IMR-90 (cell line): ENCODE results near the gene PCK2. TPM values are rescaled to one million over a fixed set of nuclear protein-coding genes. Genes with fewer than 3 reads are reported as not detected.

Experiments used
- ATAC-seq: fragments of 200-7000 bp; cut with Tn5 transposase; 2 replicates; pipeline ENCODE4 v1.9.1; 2020; ENCODE audit warnings: low read depth, mild to moderate bottlenecking, moderate library complexity
- BruUV-seq: library from RNA; stranded (reverse); fragments of 400-500 nt; replicated peaks from 2 replicates; lab custom pipeline; 2021; lab: Mats Ljungman, UMichigan
- CTCF ChIA-PET: fragments of 300-600 bp; formaldehyde crosslinking; extraction: SDS; loops from one replicate; lab custom pipeline; 2021; ENCODE audit warnings: antibody characterized with exemption; lab: Yijun Ruan, JAX
- POLR2A ChIA-PET: fragments of 300-600 bp; sonication (Branson Sonifier 250); formaldehyde crosslinking; loops from one replicate; lab custom pipeline; 2022; ENCODE audit warnings: antibody characterized with exemption; ENCODE audit not compliant: unreplicated experiment; lab: Charles Lee
- DNase-seq: peaks from one replicate; pipeline ENCODE4 v3.0.0; 2013
- H2AFZ ChIP-seq: replicated peaks from 2 replicates; pipeline ENCODE3; 2013; ENCODE audit warnings: low read length, mild to moderate bottlenecking; ENCODE audit not compliant: poor library complexity
- H2AK5ac ChIP-seq: 2 replicates; pipeline ENCODE4 v1.6.1; 2013; ENCODE audit warnings: low read depth, low read length, inconsistent platforms
- H2AK9ac ChIP-seq: replicated peaks from 2 replicates; pipeline ENCODE3; 2013; ENCODE audit warnings: mild to moderate bottlenecking, low read depth, low read length, moderate library complexity; ENCODE audit not compliant: poor library complexity
- H2BK120ac ChIP-seq: 2 replicates; pipeline ENCODE4 v1.6.1; 2013; ENCODE audit warnings: low read depth, low read length, inconsistent platforms
- H2BK15ac ChIP-seq: 3 replicates; pipeline ENCODE4 v1.6.1; 2013; ENCODE audit warnings: low read depth, low read length, inconsistent platforms
- H2BK20ac ChIP-seq: 2 replicates; pipeline ENCODE4 v1.6.1; 2013; ENCODE audit warnings: low read depth, mild to moderate bottlenecking, inconsistent platforms, low read length, moderate library complexity
- H2BK5ac ChIP-seq: 2 replicates; pipeline ENCODE4 v1.6.1; 2013; ENCODE audit warnings: mild to moderate bottlenecking, low read depth, low read length, inconsistent platforms; ENCODE audit not compliant: poor library complexity, severe bottlenecking
- H3K14ac ChIP-seq: replicated peaks from 2 replicates; pipeline ENCODE4 v1.6.1; 2013; ENCODE audit warnings: low read depth, low read length, inconsistent platforms
- H3K18ac ChIP-seq: 2 replicates; pipeline ENCODE4 v1.6.1; 2013; ENCODE audit warnings: low read depth, low read length, control low read depth
- H3K23ac ChIP-seq: 2 replicates; pipeline ENCODE4 v1.6.1; 2013; ENCODE audit warnings: low read depth, low read length, inconsistent platforms
- H3K27ac ChIP-seq: 2 replicates; pipeline ENCODE4 v1.5.1; 2013; ENCODE audit warnings: mild to moderate bottlenecking, control low read depth, low read length; ENCODE audit not compliant: insufficient read depth
- H3K27me3 ChIP-seq: 2 replicates; pipeline ENCODE4 v1.6.1; 2013; ENCODE audit warnings: low read length; ENCODE audit not compliant: control insufficient read depth, insufficient read depth
- H3K36me3 ChIP-seq: 2 replicates; pipeline ENCODE4 v1.6.1; 2013; ENCODE audit warnings: low read length, mixed read lengths; ENCODE audit not compliant: control insufficient read depth, insufficient read depth
- H3K4ac ChIP-seq: 2 replicates; pipeline ENCODE4 v1.6.1; 2013; ENCODE audit warnings: low read depth, low read length, inconsistent platforms
- H3K4me1 ChIP-seq: 2 replicates; pipeline ENCODE4 v1.6.1; 2013; ENCODE audit warnings: low read length, mixed read lengths; ENCODE audit not compliant: control insufficient read depth, insufficient read depth
- H3K4me2 ChIP-seq: 2 replicates; pipeline ENCODE4 v1.6.1; 2013; ENCODE audit warnings: low read depth, mild to moderate bottlenecking, control low read depth, low read length, moderate library complexity
- H3K4me3 ChIP-seq: 2 replicates; pipeline ENCODE4 v1.5.1; 2013; ENCODE audit warnings: low read depth, mild to moderate bottlenecking, control low read depth, low read length, moderate library complexity; ENCODE audit not compliant: insufficient read depth
- H3K56ac ChIP-seq: 2 replicates; pipeline ENCODE4 v1.6.1; 2013; ENCODE audit warnings: low read length, inconsistent platforms; ENCODE audit not compliant: insufficient read depth; ENCODE audit errors: extremely low read depth
- H3K79me1 ChIP-seq, 2 experiments: 2 replicates each; pipeline ENCODE4 v1.6.1; 2013; ENCODE audit warnings: low read length in 2 of 2, inconsistent platforms in 1 of 2, low read depth in 1 of 2
- H3K9ac ChIP-seq: 2 replicates; pipeline ENCODE4 v1.6.1; 2013; ENCODE audit warnings: low read depth, low read length, control low read depth
- H3K9me1 ChIP-seq: 2 replicates; pipeline ENCODE4 v1.6.1; 2013; ENCODE audit warnings: low read length, inconsistent platforms; ENCODE audit not compliant: insufficient read depth
- H3K9me3 ChIP-seq: 2 replicates; pipeline ENCODE4 v1.6.1; 2013; ENCODE audit warnings: low read length; ENCODE audit not compliant: control insufficient read depth, insufficient read depth
- H4K20me1 ChIP-seq: 2 replicates; pipeline ENCODE4 v1.6.1; 2013; ENCODE audit warnings: low read length, inconsistent platforms; ENCODE audit not compliant: insufficient read depth
- H4K5ac ChIP-seq: 2 replicates; pipeline ENCODE4 v1.6.1; 2013; ENCODE audit warnings: mild to moderate bottlenecking, low read depth, low read length, control low read depth
- H4K8ac ChIP-seq, 2 experiments: 2 replicates each; pipeline ENCODE4 v1.6.1; 2013; ENCODE audit warnings: low read depth in 2 of 2, low read length in 2 of 2, control low read depth in 1 of 2, inconsistent platforms in 1 of 2
- H4K91ac ChIP-seq: 2 replicates; pipeline ENCODE4 v1.6.1; 2013; ENCODE audit warnings: low read depth, low read length, inconsistent platforms; ENCODE audit not compliant: insufficient read depth
- BHLHE40 ChIP-seq: fragments of 150-350 bp; IDR thresholded peaks from 2 replicates; pipeline ENCODE4 v1.6.1; 2016; ENCODE audit warnings: mild to moderate bottlenecking, low read depth, low read length
- CEBPB ChIP-seq: IDR thresholded peaks from 2 replicates; pipeline ENCODE4 v1.6.1; 2012; ENCODE audit warnings: low read depth, low read length, improper control_type of control experiment
- CHD1 ChIP-seq: IDR thresholded peaks from 2 replicates; pipeline ENCODE4 v1.6.1; 2012; ENCODE audit warnings: low read depth, low read length, improper control_type of control experiment
- FOS ChIP-seq: fragments of 150-350 bp; IDR thresholded peaks from 2 replicates; pipeline ENCODE4 v1.6.1; 2016; ENCODE audit warnings: low read depth, low read length
- MAFK ChIP-seq: IDR thresholded peaks from 2 replicates; pipeline ENCODE4 v1.6.1; 2012; ENCODE audit warnings: low read depth, low read length, improper control_type of control experiment
- MAZ ChIP-seq: IDR thresholded peaks from 2 replicates; pipeline ENCODE4 v1.6.1; 2012; ENCODE audit warnings: low read depth, mild to moderate bottlenecking, low read length, improper control_type of control experiment, moderate library complexity, borderline replicate concordance
- POLR2A ChIP-seq: IDR thresholded peaks from 2 replicates; pipeline ENCODE4 v1.6.1; 2012; ENCODE audit warnings: mild to moderate bottlenecking, low read depth, low read length
- RAD21 ChIP-seq: IDR thresholded peaks from 2 replicates; pipeline ENCODE4 v1.6.1; 2012; ENCODE audit warnings: low read length, improper control_type of control experiment
- RCOR1 ChIP-seq: IDR thresholded peaks from 2 replicates; pipeline ENCODE4 v1.6.1; 2012; ENCODE audit warnings: mild to moderate bottlenecking, low read length, improper control_type of control experiment; ENCODE audit not compliant: insufficient replicate concordance
- RFX5 ChIP-seq: IDR thresholded peaks from 2 replicates; pipeline ENCODE4 v1.8.0; 2012; ENCODE audit warnings: low read depth, mild to moderate bottlenecking, low read length, moderate library complexity
- SMC3 ChIP-seq: fragments of 150-350 bp; IDR thresholded peaks from 2 replicates; pipeline ENCODE4 v1.6.1; 2016; ENCODE audit warnings: low read depth, mild to moderate bottlenecking, antibody characterized with exemption, low read length, moderate library complexity
- WGBS, 2 experiments: methylation state at CpG; one replicate each; pipeline versions ENCODE4 v1.1.5 to v1.1.7; 2013; ENCODE audit warnings: missing lambda C conversion rate in 2 of 2; ENCODE audit not compliant: insufficient read length in 1 of 2; ENCODE audit errors: extremely low coverage in 2 of 2; 5-methylcytosine and 5-hydroxymethylcytosine counted together
- dilution Hi-C: fragments of 300-500 bp; cut with HindIII; formaldehyde crosslinking; loops from one replicate; pipeline ENCODE4 v1.14.3; 2018; ENCODE audit warnings: low sequenced_read_pairs; ENCODE audit not compliant: unreplicated experiment
- in situ Hi-C: fragments of 300-500 bp; cut with MboI; formaldehyde crosslinking; loops from 3 replicates; pipeline ENCODE4 v1.14.3; 2019; ENCODE audit warnings: low sequenced_read_pairs, inconsistent platforms, mixed read lengths
- intact Hi-C: fragments of 100-400 bp; cut with micrococcal nuclease; formaldehyde crosslinking; loops from 2 replicates; pipeline ENCODE4 v1.10.0; 2022
- polyA plus RNA-seq, 3 experiments: library from polyadenylated mRNA; depleted of rRNA; stranded (reverse); fragments of >200 nt; gene quantifications; 2 replicates each; pipeline ENCODE4 v1.2.3, GENCODE V29; 2012; ENCODE audit warnings: low replicate concordance in 1 of 3
- total RNA-seq: library from RNA; depleted of rRNA; stranded (reverse); fragments of >200 nt; gene quantifications from 2 replicates; pipeline ENCODE4 v1.2.3, GENCODE V29; 2012
- TF ChIP-seq, protein P1 (sequence below): conservative IDR thresholded peaks from 2 replicates; pipeline ENCODE4 v1.5.1; 2012; ENCODE audit warnings: mild to moderate bottlenecking, low read depth, low read length, improper control_type of control experiment
- TF ChIP-seq, protein P2 (sequence below): fragments of 150-350 bp; IDR thresholded peaks from 2 replicates; pipeline ENCODE4 v1.6.1; 2016; ENCODE audit warnings: low read depth, mild to moderate bottlenecking, low read length, moderate library complexity, borderline replicate concordance
- TF ChIP-seq, protein P3 (sequence below): fragments of 150-350 bp; IDR thresholded peaks from 2 replicates; pipeline ENCODE4 v1.6.1; 2017; ENCODE audit warnings: mild to moderate bottlenecking, antibody characterized with exemption, low read length, low read depth

Gene PCK2
- total and polyA plus RNA-seq, 2 of the 4 experiments (the other 2 are of a cell fraction) = 13.4 to 29.4 TPM

DNA sequence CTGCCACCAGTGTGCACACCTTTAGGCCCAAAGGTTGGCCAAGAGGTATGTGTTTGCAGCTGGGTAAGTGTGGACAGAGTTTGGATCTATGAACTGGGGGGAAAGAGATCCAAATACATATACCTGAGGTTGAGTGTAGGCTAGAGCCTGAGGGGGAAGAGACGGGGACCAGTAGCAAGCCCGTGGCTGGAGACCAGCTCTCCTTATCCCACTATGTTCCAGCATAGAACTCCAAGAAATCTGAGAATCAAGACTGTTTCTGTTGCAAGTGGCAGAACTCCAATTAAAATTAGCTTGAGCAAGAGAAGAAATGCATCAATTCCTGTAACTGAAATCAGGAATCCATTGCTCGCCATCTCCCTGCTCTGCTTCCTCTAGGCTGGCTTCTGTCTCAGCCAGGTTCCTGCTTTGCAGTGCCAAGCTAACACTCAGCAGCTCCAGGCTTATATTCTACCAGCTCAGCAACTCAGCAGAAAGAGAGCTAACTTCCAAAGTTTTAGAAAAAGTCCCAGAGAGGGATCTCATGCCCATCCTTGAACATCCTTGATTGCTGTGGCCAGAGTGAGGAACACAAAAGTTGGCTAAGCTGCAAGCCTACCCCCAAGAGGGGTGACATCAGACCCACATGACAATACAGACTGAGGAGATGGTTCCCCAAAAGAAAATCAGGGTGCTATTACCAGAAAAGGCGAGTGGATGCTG, 1.5 kb upstream of the PCK2 start:
- no peak overlapping the region for H3K23ac ChIP-seq
- H2BK120ac ChIP-seq = peak overlapping the region; percentile 49
- dilution Hi-C loops = no loop called here
- no peak overlapping the region for H3K4me3 ChIP-seq
- H4K5ac ChIP-seq = no peak overlapping the region; the same call in 1 of the 2 replicates
- no TSS peak for BruUV-seq
- POLR2A ChIA-PET = no interaction called here
- peak overlapping the region; percentile 78 for H2BK20ac ChIP-seq
- H3K9ac ChIP-seq = no peak overlapping the region
- no peak for ATAC-seq
- H3K14ac ChIP-seq = 0 out of 2 replicates have a peak overlapping the region, but pooled peaks have one; percentile 65
- no peak overlapping the region for H2BK5ac ChIP-seq
- no peak overlapping the region for H3K27ac ChIP-seq
- peak overlapping the region in 1 of 2 experiments; percentile 94; a peak in 2 of 4 replicates for H4K8ac ChIP-seq
- H3K4me2 ChIP-seq = no peak overlapping the region
- H3K56ac ChIP-seq = no peak overlapping the region
- H3K9me3 ChIP-seq = no peaks in the 10 kb centered on the region
- H4K20me1 ChIP-seq = peaks cover 10% of the 10 kb centered on the region; the same call in 1 of the 2 replicates
- no peak overlapping the region for H3K18ac ChIP-seq
- H4K91ac ChIP-seq = peak overlapping the region; percentile 96; the same call in 1 of the 2 replicates
- H2AK9ac ChIP-seq = no peak overlapping the region
- WGBS, 2 experiments = 100% methylated on average over 1 of the region's 4 CpGs; no CpG with 5 or more reads in 1 of the 2 experiments
- intact Hi-C loops = no loop called here
- H3K36me3 ChIP-seq = no peaks in the 10 kb centered on the region
- peaks cover 8% of the 10 kb centered on the region for H3K4me1 ChIP-seq
- no peaks in the 10 kb centered on the region; the same call in 1 of the 2 replicates for H3K27me3 ChIP-seq
- no peak overlapping the region for H2BK15ac ChIP-seq
- in situ Hi-C loops = loop anchor here (5.0 to 10.0 kb wide), 2 partner anchors 35 to 118 kb away; no protein-coding TSS in a partner anchor
- no peak overlapping the region for H2AFZ ChIP-seq
- CTCF ChIA-PET = interaction anchor here (2.4 to 3.5 kb wide), 3 partner anchors 12 to 35 kb away, joined by 8 to 30 read pairs (median 15); no protein-coding TSS in a partner anchor
- DNase-seq = no peak
- peaks cover 13% of the 10 kb centered on the region for H3K9me1 ChIP-seq
- H2AK5ac ChIP-seq = peak overlapping the region; percentile 36; the same call in 1 of the 2 replicates
- H3K79me1 ChIP-seq = peaks cover 16 to 27% of the 10 kb centered on the region in 2 experiments
- peak overlapping the region; percentile 90 for H3K4ac ChIP-seq
- TF ChIP-seq BHLHE40 (no peak), RFX5 (no peak), MAZ (no peak), CHD1 (no peak), CEBPB (no peak), RAD21 (no peak), FOS (no peak), RCOR1 (no peak), SMC3 (no peak), MAFK (no peak), POLR2A (no peak)
- TF ChIP-seq, protein P1, sequence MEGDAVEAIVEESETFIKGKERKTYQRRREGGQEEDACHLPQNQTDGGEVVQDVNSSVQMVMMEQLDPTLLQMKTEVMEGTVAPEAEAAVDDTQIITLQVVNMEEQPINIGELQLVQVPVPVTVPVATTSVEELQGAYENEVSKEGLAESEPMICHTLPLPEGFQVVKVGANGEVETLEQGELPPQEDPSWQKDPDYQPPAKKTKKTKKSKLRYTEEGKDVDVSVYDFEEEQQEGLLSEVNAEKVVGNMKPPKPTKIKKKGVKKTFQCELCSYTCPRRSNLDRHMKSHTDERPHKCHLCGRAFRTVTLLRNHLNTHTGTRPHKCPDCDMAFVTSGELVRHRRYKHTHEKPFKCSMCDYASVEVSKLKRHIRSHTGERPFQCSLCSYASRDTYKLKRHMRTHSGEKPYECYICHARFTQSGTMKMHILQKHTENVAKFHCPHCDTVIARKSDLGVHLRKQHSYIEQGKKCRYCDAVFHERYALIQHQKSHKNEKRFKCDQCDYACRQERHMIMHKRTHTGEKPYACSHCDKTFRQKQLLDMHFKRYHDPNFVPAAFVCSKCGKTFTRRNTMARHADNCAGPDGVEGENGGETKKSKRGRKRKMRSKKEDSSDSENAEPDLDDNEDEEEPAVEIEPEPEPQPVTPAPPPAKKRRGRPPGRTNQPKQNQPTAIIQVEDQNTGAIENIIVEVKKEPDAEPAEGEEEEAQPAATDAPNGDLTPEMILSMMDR = no peak
- TF ChIP-seq, protein P2, sequence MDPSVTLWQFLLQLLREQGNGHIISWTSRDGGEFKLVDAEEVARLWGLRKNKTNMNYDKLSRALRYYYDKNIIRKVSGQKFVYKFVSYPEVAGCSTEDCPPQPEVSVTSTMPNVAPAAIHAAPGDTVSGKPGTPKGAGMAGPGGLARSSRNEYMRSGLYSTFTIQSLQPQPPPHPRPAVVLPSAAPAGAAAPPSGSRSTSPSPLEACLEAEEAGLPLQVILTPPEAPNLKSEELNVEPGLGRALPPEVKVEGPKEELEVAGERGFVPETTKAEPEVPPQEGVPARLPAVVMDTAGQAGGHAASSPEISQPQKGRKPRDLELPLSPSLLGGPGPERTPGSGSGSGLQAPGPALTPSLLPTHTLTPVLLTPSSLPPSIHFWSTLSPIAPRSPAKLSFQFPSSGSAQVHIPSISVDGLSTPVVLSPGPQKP = no peak
- TF ChIP-seq, protein P3, sequence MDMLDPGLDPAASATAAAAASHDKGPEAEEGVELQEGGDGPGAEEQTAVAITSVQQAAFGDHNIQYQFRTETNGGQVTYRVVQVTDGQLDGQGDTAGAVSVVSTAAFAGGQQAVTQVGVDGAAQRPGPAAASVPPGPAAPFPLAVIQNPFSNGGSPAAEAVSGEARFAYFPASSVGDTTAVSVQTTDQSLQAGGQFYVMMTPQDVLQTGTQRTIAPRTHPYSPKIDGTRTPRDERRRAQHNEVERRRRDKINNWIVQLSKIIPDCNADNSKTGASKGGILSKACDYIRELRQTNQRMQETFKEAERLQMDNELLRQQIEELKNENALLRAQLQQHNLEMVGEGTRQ = no peak
